ENCODE results near the gene FGF18. TPM values are rescaled to one million over a fixed set of nuclear protein-coding genes. Genes with fewer than 3 reads are reported as not detected.
"Not testable (repeated sequence)": the region's sequence is repeated elsewhere in the genome, so short reads cannot be mapped to it uniquely, and the experiment has no call there.

Gene FGF18
- polyA plus RNA-seq (ENCODE audit: insufficient read length in 12 of 12): 10 to 100 TPM in 10 of 12 donors, 1 to 10 TPM in 1, not detected in 1; 8.3 to 23.9 (median 14.8) TPM
- long read RNA-seq, donor 1: 0 reads
- long read RNA-seq, donor 2, transcript FGF18-201 (5 exons, 1,986 nt): major isoform, 10 of 10 reads
- long read RNA-seq, donor 2, partial matches to known transcripts: 0 of 10 reads
- long read RNA-seq, donor 2, other reads (novel, unspliced or antisense): 0 of 10 reads
- long read RNA-seq, donor 3, partial matches to known transcripts: 0 of 2 reads
- long read RNA-seq, donor 3, other reads (novel, unspliced or antisense): 0 of 2 reads
- long read RNA-seq, donor 4, partial matches to known transcripts: 0 of 4 reads
- long read RNA-seq, donor 4, other reads (novel, unspliced or antisense): 0 of 4 reads
- long read RNA-seq, donor 5, transcript FGF18-201 (5 exons, 1,986 nt): major isoform, 11 of 30 reads
- long read RNA-seq, donor 5, partial matches to known transcripts: 19 of 30 reads
- long read RNA-seq, donor 5, other reads (novel, unspliced or antisense): 0 of 30 reads
- long read RNA-seq, donor 6, transcript FGF18-201 (5 exons, 1,986 nt): major isoform, 7 of 7 reads
- long read RNA-seq, donor 6, partial matches to known transcripts: 0 of 7 reads
- long read RNA-seq, donor 6, other reads (novel, unspliced or antisense): 0 of 7 reads
- long read RNA-seq, donor 7, transcript FGF18-201 (5 exons, 1,986 nt): major isoform, 5 of 5 reads
- long read RNA-seq, donor 7, partial matches to known transcripts: 0 of 5 reads
- long read RNA-seq, donor 7, other reads (novel, unspliced or antisense): 0 of 5 reads
- long read RNA-seq, donor 8, transcript FGF18-201 (5 exons, 1,986 nt): major isoform, 12 of 23 reads
- long read RNA-seq, donor 8, partial matches to known transcripts: 11 of 23 reads
- long read RNA-seq, donor 8, other reads (novel, unspliced or antisense): 0 of 23 reads
- long read RNA-seq, donor 9, transcript FGF18-201 (5 exons, 1,986 nt): major isoform, 5 of 23 reads
- long read RNA-seq, donor 9, partial matches to known transcripts: 18 of 23 reads
- long read RNA-seq, donor 9, other reads (novel, unspliced or antisense): 0 of 23 reads
- long read RNA-seq, donor 10, transcript FGF18-201 (5 exons, 1,986 nt): major isoform, 10 of 23 reads
- long read RNA-seq, donor 10, partial matches to known transcripts: 13 of 23 reads
- long read RNA-seq, donor 10, other reads (novel, unspliced or antisense): 0 of 23 reads
- long read RNA-seq, donor 11, transcript FGF18-201 (5 exons, 1,986 nt): major isoform, 21 of 49 reads
- long read RNA-seq, donor 11, partial matches to known transcripts: 28 of 49 reads
- long read RNA-seq, donor 11, other reads (novel, unspliced or antisense): 0 of 49 reads

DNA sequence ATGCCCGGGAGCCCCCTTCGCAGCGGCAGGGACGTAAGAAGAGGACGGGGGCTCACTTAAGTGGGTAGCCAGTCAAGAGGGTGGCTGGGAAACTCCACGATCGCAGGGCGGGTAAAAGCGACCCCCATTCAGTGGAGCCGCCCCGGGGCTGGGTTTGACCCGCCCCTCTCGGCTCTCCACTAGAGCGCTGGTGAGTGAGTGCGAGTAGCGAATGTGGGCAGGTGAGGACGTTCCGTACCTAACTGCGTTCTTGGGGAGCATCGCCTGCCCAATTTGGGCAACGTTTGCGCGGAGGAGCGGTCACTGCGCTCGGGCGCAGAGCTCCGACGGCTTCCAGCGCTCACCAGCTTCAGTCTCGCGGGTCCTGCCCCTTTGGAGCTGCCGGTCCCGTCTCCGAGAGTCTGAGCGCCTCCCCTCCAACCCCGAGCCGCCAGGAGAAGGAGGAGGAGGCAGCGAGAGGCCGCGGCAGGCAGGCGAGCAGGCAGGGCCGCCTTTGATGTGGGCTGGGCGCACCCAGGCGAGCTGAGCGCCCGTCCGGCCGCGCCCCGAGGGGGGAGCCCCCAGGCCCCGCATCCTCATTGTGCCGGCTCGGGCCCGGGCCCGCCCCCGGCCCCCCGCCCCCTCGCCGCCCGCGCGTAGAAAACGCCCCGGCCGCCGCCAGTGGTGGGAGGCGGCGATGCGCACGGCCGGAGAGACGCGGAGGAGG lies at the start of gene FGF18:
FGF18 (plus strand) TSS at position 666 of the 706 bp plus-strand sequence. CDS start 553 bp downstream, outside the sequence.
- DNase-seq: peak; percentile 81

DNA sequence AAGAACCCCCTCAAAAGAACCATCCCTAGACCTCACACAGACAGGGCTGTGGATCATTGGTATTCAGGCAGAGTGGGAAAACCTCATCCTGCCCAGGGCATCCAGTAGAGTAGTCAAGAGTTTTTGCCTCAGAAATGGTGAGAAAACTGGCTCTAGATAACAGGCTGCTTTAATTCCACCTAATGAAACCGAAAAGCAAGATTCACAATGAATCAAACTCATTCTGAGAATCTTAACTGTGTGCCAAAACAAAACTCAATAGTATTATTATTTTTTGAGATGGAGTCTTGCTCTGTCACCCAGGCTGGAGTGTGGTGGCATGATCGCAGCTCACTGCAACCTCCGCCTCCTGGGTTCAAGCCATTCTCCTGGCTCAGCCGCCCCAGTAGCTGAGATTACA lies 49.5 kb upstream of the FGF18 start:
- DNase-seq: no peak

DNA sequence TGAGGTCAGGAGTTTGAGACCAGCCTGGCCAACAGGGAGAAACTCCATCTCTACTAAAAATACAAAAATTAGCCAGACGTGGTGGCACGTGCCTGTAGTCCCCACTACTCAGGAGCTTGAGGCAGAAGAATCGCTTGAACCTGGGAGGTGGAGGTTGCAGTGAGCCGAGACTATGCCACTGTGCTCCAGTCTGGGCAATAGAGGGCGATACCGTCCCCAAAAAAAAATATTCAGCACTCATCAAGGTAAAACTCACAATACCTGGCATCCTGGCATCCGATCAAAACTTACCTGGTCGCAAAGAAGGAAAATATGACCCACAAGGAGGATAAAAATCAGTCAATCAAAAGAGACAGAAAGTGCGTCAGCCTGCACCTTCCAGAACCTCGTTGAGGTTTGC lies 48.6 kb upstream of the FGF18 start:
- DNase-seq: not testable (repeated sequence)

- no peak for DNase-seq
These were observed 48.1 kb upstream of the FGF18 start for GRCh38 chr5:171371326-171371725.

GRCh38 chr5:171379961-171380360 lies 39.5 kb upstream of the FGF18 start:
- DNase-seq: no peak

DNA sequence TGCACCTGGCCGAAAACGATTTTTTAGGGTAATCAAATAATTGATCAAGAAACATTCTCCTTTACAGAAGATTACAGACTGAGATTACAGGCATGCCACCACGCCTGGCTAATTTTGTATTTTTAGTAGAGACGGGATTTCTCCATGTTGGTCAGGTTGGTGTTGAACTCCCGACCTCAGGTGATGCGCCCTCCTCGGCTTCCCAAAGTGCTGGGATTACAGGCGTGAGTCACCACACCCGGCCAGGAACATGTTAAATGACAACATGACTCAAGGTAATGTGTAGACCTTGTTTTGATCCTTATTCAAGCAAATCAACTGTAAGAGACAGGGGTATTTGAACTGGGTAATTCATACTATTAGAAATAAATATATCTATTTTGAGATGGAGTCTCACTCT lies 35.0 kb upstream of the FGF18 start:
- DNase-seq: not testable (repeated sequence)

DNA sequence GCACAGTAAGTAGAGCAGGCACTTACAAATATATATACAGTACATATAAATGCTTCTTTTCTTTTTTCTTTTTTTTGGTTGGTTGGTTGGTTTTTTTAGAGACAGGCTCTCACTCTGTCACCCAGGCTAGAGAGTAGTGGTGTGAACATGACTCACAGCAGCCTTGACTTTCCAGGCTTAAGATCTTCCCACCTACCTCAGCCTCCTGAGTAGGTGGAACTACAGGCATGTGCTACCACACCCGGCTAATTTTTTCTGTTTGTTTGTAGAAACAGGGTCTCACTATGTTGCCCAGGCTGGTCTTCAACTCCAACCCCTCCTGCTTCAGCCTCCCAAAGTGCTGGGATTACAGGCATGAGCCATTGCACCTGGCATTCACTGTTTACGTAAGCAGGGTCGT lies 34.4 kb upstream of the FGF18 start:
- not testable (repeated sequence) for DNase-seq

GRCh38 chr5:171386006-171386671 lies 33.3 kb upstream of the FGF18 start:
- DNase-seq: no peak

DNA sequence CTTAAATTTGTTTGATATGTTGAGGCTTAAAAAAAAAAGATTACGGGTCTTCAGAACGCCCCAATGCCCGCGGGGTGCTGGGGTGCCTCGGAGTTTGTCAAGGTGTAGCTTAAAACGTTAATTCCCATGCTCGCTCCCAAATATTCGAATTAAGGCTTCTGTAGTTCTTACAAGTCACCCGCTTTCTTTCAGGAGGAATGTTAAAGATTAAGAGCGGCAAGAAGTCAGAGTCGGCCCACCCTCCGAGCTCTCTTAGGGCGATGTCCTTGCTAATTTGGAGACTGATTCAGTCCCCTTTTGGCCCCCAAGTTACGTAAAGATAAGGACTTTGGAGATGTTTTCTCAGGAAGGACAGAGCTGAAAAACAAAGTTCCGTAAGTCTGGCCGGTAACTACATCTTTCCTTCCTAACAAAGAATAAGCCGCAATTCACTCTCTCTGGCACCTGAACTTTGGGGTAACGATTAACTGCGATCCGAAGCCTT lies 32.5 kb upstream of the FGF18 start:
- DNase-seq: no peak

- DNase-seq: peak; percentile 99
These were observed 32.0 kb upstream of the FGF18 start, which contains the start of gene NPM1 for GRCh38 chr5:171387345-171387969. TSS of gene NPM1 (plus strand) at chr5:171387849. CDS start at chr5:171387949, 100 bp downstream.

DNA sequence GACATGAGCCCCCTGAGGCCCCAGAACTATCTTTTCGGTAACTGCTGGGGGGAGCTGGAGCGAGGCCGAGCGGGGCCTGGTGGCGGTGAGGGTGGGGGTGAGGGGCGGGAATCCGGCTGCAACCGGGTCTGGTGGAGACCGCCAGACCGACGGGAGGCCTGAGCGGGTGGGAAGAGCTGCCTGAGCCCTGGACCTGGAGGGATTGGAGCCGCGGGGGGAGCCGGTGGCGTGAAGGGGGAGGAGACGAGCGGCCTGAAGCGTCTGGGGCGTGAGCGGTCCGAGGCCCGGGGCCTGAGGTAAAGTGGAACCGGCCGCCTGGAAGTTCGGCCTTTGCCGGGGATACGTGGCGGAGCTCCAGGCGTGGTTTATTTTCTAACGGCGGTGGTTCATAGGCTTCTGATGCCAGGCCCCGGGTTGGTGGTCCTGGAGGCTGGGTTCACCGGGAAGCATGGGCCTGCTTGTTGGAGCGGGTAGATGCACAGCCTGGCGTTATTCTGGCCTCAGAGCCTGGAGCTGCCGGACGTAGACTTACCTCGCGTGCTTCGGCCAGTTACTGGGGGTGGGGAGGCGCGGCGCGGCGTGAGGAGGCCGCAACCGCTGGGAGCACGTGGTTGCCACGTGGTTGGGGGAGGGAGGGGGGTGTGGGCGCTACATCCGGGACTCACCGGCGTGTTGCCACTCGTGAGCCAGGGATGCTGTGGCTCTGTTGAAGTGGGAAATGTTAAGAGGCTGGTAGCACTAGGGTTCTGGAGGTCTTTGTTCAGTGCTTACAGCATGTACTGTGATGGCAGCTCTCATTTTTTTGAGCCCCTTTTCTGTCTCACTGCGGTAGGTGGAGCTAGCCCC lies 31.3 kb upstream of the FGF18 start:
- peak; percentile 84 for DNase-seq

DNA sequence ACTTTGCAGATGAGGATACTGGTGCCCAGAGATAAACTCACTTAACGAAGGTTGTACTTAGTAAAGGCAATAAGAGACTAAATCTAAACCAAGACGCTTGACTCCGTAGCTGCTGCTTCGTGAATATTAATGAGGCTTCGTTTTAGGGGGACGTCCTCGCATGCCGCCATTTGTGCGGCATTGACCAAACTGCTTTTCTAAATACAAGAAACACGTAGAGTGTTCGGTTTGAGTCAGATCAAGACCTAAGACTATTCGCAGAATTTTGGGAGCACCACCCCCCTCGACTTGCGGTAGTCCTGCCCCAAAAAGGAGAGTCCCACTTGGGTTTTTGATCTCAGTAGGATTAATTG lies 30.7 kb upstream of the FGF18 start:
- no peak for DNase-seq

DNA sequence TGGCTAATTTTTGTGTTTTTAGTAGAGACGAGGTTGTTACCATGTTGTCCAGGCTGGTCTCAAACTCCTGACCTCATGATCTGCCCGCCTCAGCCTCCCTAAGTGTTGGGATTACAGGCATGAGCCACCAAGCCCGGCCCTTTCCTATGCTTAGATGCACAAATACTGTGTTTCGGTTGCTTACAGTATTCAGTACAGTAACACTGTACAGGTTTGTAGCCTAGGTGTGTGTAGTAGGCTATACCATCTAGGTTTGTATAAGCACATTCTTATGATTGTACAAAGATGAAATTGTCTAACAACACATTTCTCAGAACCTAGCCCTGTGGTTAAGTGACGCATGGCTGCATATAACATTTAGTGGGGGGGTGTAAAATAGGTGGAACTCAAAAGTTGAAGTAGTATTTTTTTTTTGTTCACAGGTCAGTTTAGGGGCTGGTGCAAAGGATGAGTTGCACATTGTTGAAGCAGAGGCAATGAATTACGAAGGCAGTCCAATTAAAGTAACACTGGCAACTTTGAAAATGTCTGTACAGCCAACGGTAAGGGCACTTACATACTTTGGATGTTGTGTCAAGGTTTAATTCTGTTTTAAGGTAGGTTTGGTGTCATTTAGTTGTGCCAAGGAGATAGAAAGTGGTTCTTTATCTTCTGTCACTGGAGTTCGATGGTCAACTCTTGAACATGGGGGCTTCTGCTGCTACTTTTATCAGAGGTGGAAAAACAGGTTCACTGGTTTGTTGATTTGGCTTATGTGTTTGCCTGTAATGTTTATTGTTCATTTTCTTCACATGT lies 28.4 kb upstream of the FGF18 start:
- no peak for DNase-seq

DNA sequence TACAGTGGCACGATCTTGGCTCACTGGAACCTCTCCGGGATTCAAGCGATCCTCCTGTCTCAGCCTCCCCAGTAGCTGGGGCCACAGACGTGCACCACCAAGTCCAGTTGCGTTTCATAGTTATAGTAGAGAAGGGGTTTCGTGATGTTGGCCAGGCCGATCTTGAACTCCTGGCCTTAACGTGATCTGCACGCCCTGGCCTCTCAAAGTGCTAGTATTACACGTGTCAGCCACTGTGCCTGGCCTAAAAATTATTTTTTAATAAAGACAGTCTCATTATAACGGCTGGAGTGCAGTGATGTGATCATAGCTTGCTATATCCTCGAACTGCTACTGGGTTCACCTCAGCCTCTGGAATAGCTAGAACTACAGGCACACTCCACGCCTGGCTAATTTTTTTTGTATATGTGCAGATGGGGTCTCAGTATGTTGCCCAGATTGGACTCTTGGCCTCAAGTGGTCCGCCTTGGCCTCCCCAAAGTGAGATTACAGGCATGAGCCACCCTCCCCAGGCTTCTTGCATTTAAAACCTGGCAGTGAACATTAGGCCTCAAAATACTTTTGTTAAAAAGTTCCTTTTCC lies 27.4 kb upstream of the FGF18 start:
- no peak for DNase-seq

- DNase-seq: no peak
These were observed 26.8 kb upstream of the FGF18 start for GRCh38 chr5:171392585-171393159.

DNA sequence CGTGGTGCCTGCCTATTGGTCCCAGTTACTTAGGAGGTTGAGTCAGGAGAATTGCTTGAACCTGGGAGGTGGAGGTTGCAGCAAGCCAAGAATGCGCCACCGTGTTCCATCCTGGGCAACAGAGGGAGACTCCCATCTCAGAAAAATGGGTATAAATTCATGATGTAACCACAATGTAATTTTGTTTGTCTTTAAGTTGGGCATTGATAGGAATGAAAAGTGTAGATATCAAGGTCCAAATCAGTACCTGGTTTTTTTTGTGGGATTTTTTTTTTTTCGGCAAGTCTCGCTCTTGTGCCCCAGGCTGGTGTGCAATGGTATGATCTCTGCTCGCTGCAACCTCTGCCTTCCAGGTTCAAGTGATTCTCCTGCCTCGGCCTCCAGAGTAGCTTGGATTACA lies 24.4 kb upstream of the FGF18 start:
- no peak for DNase-seq

DNA sequence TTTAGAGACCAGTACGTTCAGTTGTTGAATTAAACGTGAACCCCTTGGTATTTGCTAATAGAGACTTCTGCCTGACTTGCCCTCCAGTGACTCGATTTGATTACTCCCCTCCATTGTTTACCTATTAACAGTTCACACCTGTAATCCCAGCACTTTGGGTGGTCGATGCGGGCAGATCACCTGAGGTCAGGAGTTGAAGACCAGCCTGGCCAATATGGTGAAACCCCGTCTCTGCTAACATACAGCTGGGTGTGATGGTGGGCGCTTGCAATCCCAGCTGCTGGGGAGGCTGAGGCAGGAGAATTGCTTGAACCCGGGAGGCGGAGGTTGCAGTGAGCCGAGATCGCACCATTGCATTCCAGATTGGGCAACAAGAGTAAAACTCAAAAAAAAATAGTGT lies 22.9 kb upstream of the FGF18 start:
- not testable (repeated sequence) for DNase-seq
